MM.1S (cell line): ENCODE data around the gene MAS1L.
"Not testable (repeated sequence)": the region's sequence is repeated elsewhere in the genome, so short reads cannot be mapped to it uniquely, and the experiment has no call there.

Experiments
- DNase-seq: peaks from one replicate; pipeline ENCODE4 v3.0.0-alpha.2; 2015
- H2AFZ ChIP-seq: fragments of 300-600 bp; sonication (generic); 2 replicates; pipeline ENCODE4 v1.6.0; 2016; ENCODE audit warnings: antibody characterized with exemption, low read length
- H3F3A ChIP-seq: fragments of 300-600 bp; sonication (generic); 2 replicates; pipeline ENCODE4 v1.6.1; 2016; ENCODE audit warnings: mild to moderate bottlenecking, antibody characterized with exemption, low read length, moderate library complexity, mixed read lengths; ENCODE audit not compliant: insufficient read depth
- H3K27ac ChIP-seq: fragments of 300-600 bp; sonication (generic); 2 replicates; pipeline ENCODE4 v1.5.1; 2016; ENCODE audit warnings: mild to moderate bottlenecking, low read length
- H3K27me3 ChIP-seq: fragments of 300-600 bp; sonication (generic); replicated peaks from 2 replicates; pipeline ENCODE4 v1.6.0; 2016; ENCODE audit warnings: low read length; ENCODE audit not compliant: insufficient read depth
- H3K36me3 ChIP-seq: fragments of 300-600 bp; sonication (generic); replicated peaks from 2 replicates; pipeline ENCODE4 v1.6.1; 2016; ENCODE audit warnings: mild to moderate bottlenecking, low read length, mixed read lengths; ENCODE audit not compliant: insufficient read depth
- H3K4me1 ChIP-seq: fragments of 300-600 bp; sonication (generic); 2 replicates; pipeline ENCODE4 v1.6.1; 2016; ENCODE audit warnings: low read length, mixed read lengths
- H3K4me2 ChIP-seq: fragments of 300-600 bp; sonication (generic); 2 replicates; pipeline ENCODE4 v1.6.0; 2016; ENCODE audit warnings: low read depth, low read length
- H3K4me3 ChIP-seq: fragments of 300-600 bp; sonication (generic); 2 replicates; pipeline ENCODE4 v1.5.1; 2016; ENCODE audit warnings: low read length, mixed read lengths
- H3K79me2 ChIP-seq: fragments of 300-600 bp; sonication (generic); 2 replicates; pipeline ENCODE4 v1.6.1; 2016; ENCODE audit warnings: mixed run types, low read length, mixed read lengths
- H3K9ac ChIP-seq: fragments of 300-600 bp; sonication (generic); 2 replicates; pipeline ENCODE4 v1.6.1; 2016; ENCODE audit warnings: low read length, mixed read lengths
- H3K9me2 ChIP-seq: fragments of 300-600 bp; sonication (generic); replicated peaks from 2 replicates; pipeline ENCODE4 v1.6.1; 2016; ENCODE audit warnings: mild to moderate bottlenecking, low read length, mixed read lengths; ENCODE audit not compliant: insufficient read depth
- H3K9me3 ChIP-seq: fragments of 300-600 bp; sonication (generic); replicated peaks from 2 replicates; pipeline ENCODE4 v1.6.1; 2016; ENCODE audit warnings: mild to moderate bottlenecking, low read length, mixed read lengths; ENCODE audit not compliant: insufficient read depth
- H4K20me1 ChIP-seq: fragments of 300-600 bp; sonication (generic); 2 replicates; pipeline ENCODE4 v1.6.1; 2016; ENCODE audit warnings: mild to moderate bottlenecking, low read length, moderate library complexity, mixed read lengths; ENCODE audit not compliant: insufficient read depth
- EZH2 ChIP-seq: fragments of 300-600 bp; sonication (generic); optimal IDR thresholded peaks from 2 replicates; pipeline ENCODE3; 2017; ENCODE audit warnings: low read depth, mild to moderate bottlenecking, antibody characterized with exemption, low read length, mixed read lengths
- EZH2phosphoT487 ChIP-seq: fragments of 300-600 bp; sonication (generic); IDR thresholded peaks from 2 replicates; pipeline ENCODE4 v1.6.1; 2018; ENCODE audit warnings: antibody characterized with exemption, low read length
- TF ChIP-seq, protein P1 (sequence below): fragments of 300-600 bp; sonication (generic); IDR thresholded peaks from 2 replicates; pipeline ENCODE4 v1.5.1; 2016; ENCODE audit warnings: antibody characterized with exemption, low read length, mixed read lengths

MAS1L gene

DNA sequence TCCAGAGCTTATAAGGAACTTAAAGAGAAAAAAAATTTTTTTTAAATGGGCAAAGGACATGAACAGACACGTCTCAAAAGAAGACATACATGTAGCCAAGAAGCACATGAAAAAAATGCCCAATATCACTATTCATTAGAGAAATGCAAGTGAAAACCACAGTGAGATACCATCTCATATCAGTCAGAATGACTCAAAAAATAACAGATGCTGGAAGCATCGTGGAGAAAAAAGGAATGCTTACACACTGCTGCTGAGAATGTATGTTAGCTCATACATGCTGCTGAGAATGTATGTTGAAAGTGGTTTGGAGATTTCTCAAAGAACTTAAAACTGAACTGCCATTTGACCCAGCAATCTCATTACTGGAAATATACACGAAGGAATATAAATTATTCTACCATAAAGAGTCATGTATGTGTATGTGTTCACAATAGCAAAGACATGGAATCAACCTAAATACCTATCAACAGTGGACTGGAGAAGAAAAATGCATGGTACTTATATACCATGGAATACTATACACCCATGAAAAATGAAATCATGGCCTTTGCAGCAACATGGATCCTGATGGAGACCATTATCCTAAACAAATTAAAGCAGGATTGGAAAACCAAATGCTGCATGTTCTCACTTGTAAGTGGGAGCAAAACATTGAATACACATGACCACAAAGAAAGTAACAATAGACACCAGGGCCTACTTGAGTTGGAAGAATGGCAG, 36.1 kb downstream of the MAS1L start:
- H3K27me3 ChIP-seq = no peaks in the 10 kb centered on the region
- no peak overlapping the region for H3K27ac ChIP-seq
- no peak for DNase-seq
- no peaks in the 10 kb centered on the region for H3K4me1 ChIP-seq
- no peaks in the 10 kb centered on the region for H3K9me2 ChIP-seq
- H3K79me2 ChIP-seq = no peaks in the 10 kb centered on the region
- H3K9ac ChIP-seq = no peak overlapping the region
- TF ChIP-seq EZH2phosphoT487 (no peak), EZH2 (no peak)
- TF ChIP-seq, protein P1, sequence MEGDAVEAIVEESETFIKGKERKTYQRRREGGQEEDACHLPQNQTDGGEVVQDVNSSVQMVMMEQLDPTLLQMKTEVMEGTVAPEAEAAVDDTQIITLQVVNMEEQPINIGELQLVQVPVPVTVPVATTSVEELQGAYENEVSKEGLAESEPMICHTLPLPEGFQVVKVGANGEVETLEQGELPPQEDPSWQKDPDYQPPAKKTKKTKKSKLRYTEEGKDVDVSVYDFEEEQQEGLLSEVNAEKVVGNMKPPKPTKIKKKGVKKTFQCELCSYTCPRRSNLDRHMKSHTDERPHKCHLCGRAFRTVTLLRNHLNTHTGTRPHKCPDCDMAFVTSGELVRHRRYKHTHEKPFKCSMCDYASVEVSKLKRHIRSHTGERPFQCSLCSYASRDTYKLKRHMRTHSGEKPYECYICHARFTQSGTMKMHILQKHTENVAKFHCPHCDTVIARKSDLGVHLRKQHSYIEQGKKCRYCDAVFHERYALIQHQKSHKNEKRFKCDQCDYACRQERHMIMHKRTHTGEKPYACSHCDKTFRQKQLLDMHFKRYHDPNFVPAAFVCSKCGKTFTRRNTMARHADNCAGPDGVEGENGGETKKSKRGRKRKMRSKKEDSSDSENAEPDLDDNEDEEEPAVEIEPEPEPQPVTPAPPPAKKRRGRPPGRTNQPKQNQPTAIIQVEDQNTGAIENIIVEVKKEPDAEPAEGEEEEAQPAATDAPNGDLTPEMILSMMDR = no peak
- no peak overlapping the region for H3K4me3 ChIP-seq
- H2AFZ ChIP-seq = no peak overlapping the region
- H3K4me2 ChIP-seq = no peak overlapping the region
- no peaks in the 10 kb centered on the region for H3K9me3 ChIP-seq
- no peaks in the 10 kb centered on the region for H4K20me1 ChIP-seq
- H3F3A ChIP-seq = no peaks in the 10 kb centered on the region
- no peaks in the 10 kb centered on the region for H3K36me3 ChIP-seq

GRCh38 chr6:29447670-29448069, 40.1 kb downstream of the MAS1L start:
- no peaks in the 10 kb centered on the region for H3K27me3 ChIP-seq
- DNase-seq = no peak
- no peaks in the 10 kb centered on the region for H3K9me3 ChIP-seq
- H4K20me1 ChIP-seq = no peaks in the 10 kb centered on the region
- no peaks in the 10 kb centered on the region for H3F3A ChIP-seq
- no peaks in the 10 kb centered on the region for H3K9me2 ChIP-seq
- TF ChIP-seq EZH2phosphoT487 (no peak), EZH2 (no peak)
- H3K9ac ChIP-seq = no peak overlapping the region
- no peaks in the 10 kb centered on the region for H3K79me2 ChIP-seq
- H3K4me2 ChIP-seq = no peak overlapping the region
- H3K4me3 ChIP-seq = no peak overlapping the region
- no peak overlapping the region for H2AFZ ChIP-seq
- no peak overlapping the region for H3K27ac ChIP-seq
- no peaks in the 10 kb centered on the region for H3K36me3 ChIP-seq
- H3K4me1 ChIP-seq = no peaks in the 10 kb centered on the region

DNA sequence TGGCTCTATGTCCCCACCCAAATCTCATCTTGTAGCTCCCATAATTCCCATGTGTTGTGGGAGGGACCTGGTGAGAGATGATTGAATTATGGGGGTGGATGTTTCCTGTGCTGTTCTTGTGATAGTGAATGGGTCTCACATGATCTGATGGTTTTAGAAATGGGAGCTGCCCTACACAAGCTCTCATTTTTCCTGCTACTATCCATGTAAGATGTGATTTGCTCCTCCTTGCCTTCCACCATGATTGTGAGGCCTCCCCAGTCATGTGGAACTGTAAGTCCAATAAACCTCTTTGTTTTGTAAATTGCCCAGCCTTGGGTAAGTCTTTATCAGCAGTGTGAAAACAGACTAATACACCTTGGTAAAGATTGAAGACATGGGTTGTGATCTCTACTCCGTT, 43.7 kb downstream of the MAS1L start:
- not testable (repeated sequence) for H3K4me3 ChIP-seq, DNase-seq, H3K9me3 ChIP-seq, H3K4me2 ChIP-seq, H3K9me2 ChIP-seq, H3K36me3 ChIP-seq, H3K9ac ChIP-seq, H3K27ac ChIP-seq, H4K20me1 ChIP-seq, H3F3A ChIP-seq, H2AFZ ChIP-seq, H3K27me3 ChIP-seq, H3K4me1 ChIP-seq, H3K79me2 ChIP-seq

DNA sequence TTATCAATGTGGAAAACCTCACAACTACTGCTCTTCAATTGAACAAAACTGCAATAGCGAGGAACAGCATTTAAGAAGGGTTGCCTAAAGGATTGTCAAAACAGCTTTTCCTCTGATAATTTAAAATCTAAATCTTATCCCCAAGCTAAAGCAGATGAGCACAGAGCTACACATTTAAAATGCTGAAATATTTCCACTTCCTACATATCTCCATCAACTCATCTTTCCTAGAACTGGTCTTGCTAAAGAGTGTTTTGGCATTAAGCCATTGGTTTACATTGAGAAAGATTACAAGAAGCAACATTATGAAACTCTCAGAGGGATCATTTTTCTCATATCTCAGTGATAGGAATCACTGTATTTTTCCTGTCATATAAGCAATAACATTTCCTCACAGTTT, 45.0 kb downstream of the MAS1L start:
- Histone ChIP-seq H3F3A (no peaks in the 10 kb centered on the region), H3K27me3 (no peaks in the 10 kb centered on the region), H3K9me3 (no peaks in the 10 kb centered on the region), H3K27ac (no peak overlapping the region), H3K9ac (no peak overlapping the region), H3K79me2 (no peaks in the 10 kb centered on the region), H4K20me1 (no peaks in the 10 kb centered on the region), H3K9me2 (no peaks in the 10 kb centered on the region), H3K36me3 (no peaks in the 10 kb centered on the region), H2AFZ (no peak overlapping the region), H3K4me1 (no peaks in the 10 kb centered on the region), H3K4me2 (no peak overlapping the region), H3K4me3 (no peak overlapping the region)
- TF ChIP-seq EZH2phosphoT487 = no peak
- TF ChIP-seq, protein P1 = no peak
- no peak for TF ChIP-seq EZH2
- DNase-seq = no peak
